ENCODE measurements around the gene TRAT1. TPM values are rescaled to one million over a fixed set of nuclear protein-coding genes. Genes with fewer than 3 reads are reported as not detected.

Gene TRAT1
- total RNA-seq, 1 donor from 2014 or later, result 0.51 TPM

- H3K4me3 Mint-ChIP-seq (ENCODE audit: unreplicated experiment), result no peak overlapping the region
- no peak for DNase-seq (ENCODE audit: low spot score)
- H3K27ac Mint-ChIP-seq (ENCODE audit: unreplicated experiment), result no peak overlapping the region
- no peaks in the 10 kb centered on the region for H3K4me1 Mint-ChIP-seq (ENCODE audit: unreplicated experiment)
- TF ChIP-seq, protein P1, sequence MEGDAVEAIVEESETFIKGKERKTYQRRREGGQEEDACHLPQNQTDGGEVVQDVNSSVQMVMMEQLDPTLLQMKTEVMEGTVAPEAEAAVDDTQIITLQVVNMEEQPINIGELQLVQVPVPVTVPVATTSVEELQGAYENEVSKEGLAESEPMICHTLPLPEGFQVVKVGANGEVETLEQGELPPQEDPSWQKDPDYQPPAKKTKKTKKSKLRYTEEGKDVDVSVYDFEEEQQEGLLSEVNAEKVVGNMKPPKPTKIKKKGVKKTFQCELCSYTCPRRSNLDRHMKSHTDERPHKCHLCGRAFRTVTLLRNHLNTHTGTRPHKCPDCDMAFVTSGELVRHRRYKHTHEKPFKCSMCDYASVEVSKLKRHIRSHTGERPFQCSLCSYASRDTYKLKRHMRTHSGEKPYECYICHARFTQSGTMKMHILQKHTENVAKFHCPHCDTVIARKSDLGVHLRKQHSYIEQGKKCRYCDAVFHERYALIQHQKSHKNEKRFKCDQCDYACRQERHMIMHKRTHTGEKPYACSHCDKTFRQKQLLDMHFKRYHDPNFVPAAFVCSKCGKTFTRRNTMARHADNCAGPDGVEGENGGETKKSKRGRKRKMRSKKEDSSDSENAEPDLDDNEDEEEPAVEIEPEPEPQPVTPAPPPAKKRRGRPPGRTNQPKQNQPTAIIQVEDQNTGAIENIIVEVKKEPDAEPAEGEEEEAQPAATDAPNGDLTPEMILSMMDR (IDR thresholded peaks at IDR 0.05; ENCODE audit: unreplicated experiment), result no peak
- H3K9me3 Mint-ChIP-seq (ENCODE audit: unreplicated experiment), result no peaks in the 10 kb centered on the region
- peaks cover 3% of the 10 kb centered on the region for H3K27me3 Mint-ChIP-seq (ENCODE audit: unreplicated experiment)
- H3K36me3 Mint-ChIP-seq (ENCODE audit: low read depth, unreplicated experiment), result no peaks in the 10 kb centered on the region
Observed at GRCh38 chr3:108877901-108878300, 55.3 kb downstream of the TRAT1 start.

DNA sequence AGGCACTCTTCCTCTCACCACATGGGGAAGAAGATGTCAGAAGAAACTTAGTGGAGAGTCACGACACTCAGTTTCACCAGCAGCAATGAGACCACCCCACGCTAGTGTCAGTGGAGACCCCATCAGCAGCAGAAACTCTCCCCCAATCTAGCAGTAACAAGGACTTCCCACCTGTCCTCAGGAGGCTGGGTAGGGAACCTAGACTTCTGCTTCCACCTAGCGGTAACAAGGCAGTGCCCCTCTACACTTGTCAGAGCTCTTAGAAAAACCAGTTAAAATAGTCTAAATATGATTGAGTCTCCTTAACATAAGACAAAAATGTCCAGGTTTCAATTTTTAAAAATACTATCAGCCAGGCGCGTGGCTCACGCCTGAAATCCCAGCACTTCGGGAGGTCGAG lies 57.3 kb downstream of the TRAT1 start:
- DNase-seq (ENCODE audit: low spot score), result no peak
- Mint-ChIP-seq H3K27me3 (ENCODE audit: unreplicated experiment) (peaks cover 2% of the 10 kb centered on the region), H3K4me3 (ENCODE audit: unreplicated experiment) (no peak overlapping the region), H3K9me3 (ENCODE audit: unreplicated experiment) (no peaks in the 10 kb centered on the region), H3K36me3 (ENCODE audit: low read depth, unreplicated experiment) (no peaks in the 10 kb centered on the region), H3K27ac (ENCODE audit: unreplicated experiment) (no peak overlapping the region), H3K4me1 (ENCODE audit: unreplicated experiment) (no peaks in the 10 kb centered on the region)
- TF ChIP-seq, protein P1 (IDR thresholded peaks at IDR 0.05; ENCODE audit: unreplicated experiment), result no peak

DNA sequence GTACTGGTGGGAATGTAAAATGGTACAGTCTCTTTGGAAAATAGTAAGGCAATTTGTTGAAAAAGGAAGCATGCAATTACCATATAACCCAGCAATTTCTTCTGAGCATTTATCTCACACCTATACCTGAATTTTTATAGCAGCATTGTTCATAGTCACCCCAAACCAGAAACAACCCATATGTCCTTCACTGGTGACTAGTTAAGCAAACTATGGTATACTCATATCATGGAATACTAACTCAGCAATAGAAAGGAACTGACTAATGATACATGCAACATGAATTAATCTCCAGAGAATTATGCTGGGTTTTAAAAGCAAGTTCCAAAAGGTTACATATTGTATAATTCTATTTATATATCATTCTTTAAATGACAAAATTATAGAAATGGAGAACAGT lies 60.2 kb downstream of the TRAT1 start:
- no peak for DNase-seq (ENCODE audit: low spot score)
- Mint-ChIP-seq H3K27me3 (ENCODE audit: unreplicated experiment) (peaks cover 2% of the 10 kb centered on the region), H3K36me3 (ENCODE audit: low read depth, unreplicated experiment) (no peaks in the 10 kb centered on the region), H3K4me3 (ENCODE audit: unreplicated experiment) (no peak overlapping the region), H3K9me3 (ENCODE audit: unreplicated experiment) (no peaks in the 10 kb centered on the region), H3K27ac (ENCODE audit: unreplicated experiment) (no peak overlapping the region), H3K4me1 (ENCODE audit: unreplicated experiment) (no peaks in the 10 kb centered on the region)
- TF ChIP-seq, protein P1 (IDR thresholded peaks at IDR 0.05; ENCODE audit: unreplicated experiment), result no peak

GRCh38 chr3:108883373-108883772 lies 60.8 kb downstream of the TRAT1 start:
- no peaks in the 10 kb centered on the region for H3K36me3 Mint-ChIP-seq (ENCODE audit: low read depth, unreplicated experiment)
- H3K9me3 Mint-ChIP-seq (ENCODE audit: unreplicated experiment), result no peaks in the 10 kb centered on the region
- no peak for DNase-seq (ENCODE audit: low spot score)
- H3K27me3 Mint-ChIP-seq (ENCODE audit: unreplicated experiment), result peaks cover 2% of the 10 kb centered on the region
- H3K4me3 Mint-ChIP-seq (ENCODE audit: unreplicated experiment), result no peak overlapping the region
- TF ChIP-seq, protein P1 (IDR thresholded peaks at IDR 0.05; ENCODE audit: unreplicated experiment), result no peak
- H3K27ac Mint-ChIP-seq (ENCODE audit: unreplicated experiment), result no peak overlapping the region
- H3K4me1 Mint-ChIP-seq (ENCODE audit: unreplicated experiment), result no peaks in the 10 kb centered on the region

GRCh38 chr3:108887121-108887520 lies 64.5 kb downstream of the TRAT1 start:
- H3K36me3 Mint-ChIP-seq (ENCODE audit: low read depth, unreplicated experiment), result no peaks in the 10 kb centered on the region
- no peaks in the 10 kb centered on the region for H3K27me3 Mint-ChIP-seq (ENCODE audit: unreplicated experiment)
- no peak for DNase-seq (ENCODE audit: low spot score)
- TF ChIP-seq, protein P1 (IDR thresholded peaks at IDR 0.05; ENCODE audit: unreplicated experiment), result no peak
- H3K4me1 Mint-ChIP-seq (ENCODE audit: unreplicated experiment), result no peaks in the 10 kb centered on the region
- H3K9me3 Mint-ChIP-seq (ENCODE audit: unreplicated experiment), result no peaks in the 10 kb centered on the region
- no peak overlapping the region for H3K27ac Mint-ChIP-seq (ENCODE audit: unreplicated experiment)
- no peak overlapping the region for H3K4me3 Mint-ChIP-seq (ENCODE audit: unreplicated experiment)

Data from endothelial cell (in vitro differentiated cells).